Activated naive CD4-positive, alpha-beta T cell treated with anti-CD3 and anti-CD28 coated beads for 36 hours (primary cell): ENCODE measurements around the gene NEUROG2. TPM values are rescaled to one million over a fixed set of nuclear protein-coding genes. Genes with fewer than 3 reads are reported as not detected.
A peak's percentile ranks its signal among the peaks of the same experiment; 100 is the strongest.
"Not testable (repeated sequence)": the region's sequence is repeated elsewhere in the genome, so short reads cannot be mapped to it uniquely, and the experiment has no call there.

Experiments
- CTCF ChIA-PET: fragments of 350-600 bp; sonication (Branson Sonifier 250); formaldehyde crosslinking; loops from one replicate; lab custom pipeline; 2021; ENCODE audit warnings: antibody characterized with exemption; lab: Charles Lee
- DNase-seq: peaks from one replicate; pipeline ENCODE4 v3.0.0-alpha.2; 2020
- H3K27ac Mint-ChIP-seq: one replicate; pipeline ENCODE4 v1.8.0; 2021; ENCODE audit warnings: mild to moderate bottlenecking, mixed read lengths
- H3K27me3 Mint-ChIP-seq: one replicate; pipeline ENCODE4 v1.8.0; 2021; ENCODE audit warnings: low read depth, mixed read lengths
- H3K36me3 Mint-ChIP-seq: one replicate; pipeline ENCODE4 v1.8.0; 2021; ENCODE audit warnings: low read depth, mixed read lengths
- H3K4me1 Mint-ChIP-seq: one replicate; pipeline ENCODE4 v1.8.0; 2021; ENCODE audit warnings: low read depth, mixed read lengths
- H3K4me3 Mint-ChIP-seq: one replicate; pipeline ENCODE4 v1.8.0; 2021; ENCODE audit warnings: mild to moderate bottlenecking, moderate library complexity, mixed read lengths
- H3K9me3 Mint-ChIP-seq: one replicate; pipeline ENCODE4 v1.8.0; 2021; ENCODE audit warnings: mixed read lengths
- intact Hi-C: fragments of 100-400 bp; cut with micrococcal nuclease; formaldehyde crosslinking; loops from one replicate; pipeline ENCODE4 v1.15.1; 2023
- total RNA-seq, 2 experiments: library from RNA; stranded (reverse); gene quantifications; one replicate each; pipeline ENCODE4 v1.2.3, GENCODE V29; 2021

NEUROG2 gene
- under 1 TPM in 1 of 2 experiments, not detected in 1; 0.14 TPM for total RNA-seq

DNA sequence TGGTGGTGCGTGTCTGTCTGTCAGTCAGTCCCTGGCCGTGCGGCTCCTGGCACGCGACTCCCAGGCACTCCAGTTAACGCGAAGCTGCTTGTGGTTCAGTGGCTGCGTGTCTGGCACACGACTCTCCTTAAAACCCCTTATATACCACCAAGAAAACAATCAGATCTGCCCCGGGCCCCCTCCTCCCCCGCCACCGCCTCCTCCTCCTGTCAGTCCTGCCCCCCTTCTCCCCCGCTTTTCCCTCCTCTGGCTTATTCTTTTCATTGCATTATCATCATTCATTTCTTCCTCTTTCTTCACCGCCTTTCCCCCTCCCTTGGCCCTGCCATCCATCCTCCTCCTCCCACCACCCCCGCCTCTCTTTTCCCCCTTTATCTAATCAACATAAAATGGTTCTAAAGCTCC is at the start of gene NEUROG2:
Gene NEUROG2 (minus strand): TSS at position 115 of the 405 bp plus-strand sequence. CDS start 705 bp downstream, outside the sequence.
- Mint-ChIP-seq H3K27me3 (peaks cover 87% of the 10 kb centered on the region), H3K9me3 (no peaks in the 10 kb centered on the region), H3K4me3 (peak within 1 kb of the TSS; percentile 96), H3K4me1 (peaks cover 41% of the 10 kb centered on the region), H3K36me3 (peaks cover 2% of the 10 kb centered on the region), H3K27ac (no peak within 1 kb of the TSS)
- intact Hi-C loops: no loop called here
- no peak for DNase-seq
- CTCF ChIA-PET: interaction anchor here (0.6 to 1.8 kb wide), 7 partner anchors 11 to 416 kb away, joined by 3 to 5 read pairs (median 3); no protein-coding TSS in a partner anchor

DNA sequence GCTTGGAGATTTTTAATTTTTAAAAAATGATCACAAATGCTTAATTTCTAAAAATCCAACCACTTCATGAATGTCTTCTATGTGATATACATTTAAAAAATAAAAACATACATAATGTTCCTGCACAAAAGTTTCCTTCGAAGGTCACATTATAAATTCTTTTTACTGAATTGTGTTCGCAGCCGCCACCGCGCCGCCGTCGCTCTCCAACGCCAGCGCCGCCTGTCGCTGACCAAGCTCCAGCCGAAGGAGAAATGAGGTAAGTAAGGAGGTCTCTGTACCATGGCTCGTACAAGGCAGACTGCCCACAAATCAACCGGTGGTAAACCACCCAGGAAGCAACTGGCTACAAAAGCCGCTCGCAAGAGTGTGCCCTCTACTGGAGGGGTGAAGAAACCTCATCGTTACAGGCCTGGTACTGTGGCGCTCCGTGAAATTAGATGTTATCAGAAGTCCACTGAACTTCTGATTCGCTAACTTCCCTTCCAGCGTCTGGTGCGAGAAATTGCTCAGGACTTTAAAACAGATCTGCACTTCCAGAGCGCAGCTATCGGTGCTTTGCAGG is 48.8 kb upstream of the NEUROG2 start:
- no peak for DNase-seq
- Mint-ChIP-seq H3K9me3 (no peaks in the 10 kb centered on the region), H3K36me3 (peaks cover 11% of the 10 kb centered on the region), H3K4me3 (no peak overlapping the region), H3K27ac (no peak overlapping the region), H3K4me1 (no peaks in the 10 kb centered on the region), H3K27me3 (no peaks in the 10 kb centered on the region)
- intact Hi-C loops: no loop called here
- CTCF ChIA-PET: interaction anchor here (0.7 kb wide), 1 partner anchor 12 kb away, joined by 5 read pairs; no protein-coding TSS in a partner anchor

DNA sequence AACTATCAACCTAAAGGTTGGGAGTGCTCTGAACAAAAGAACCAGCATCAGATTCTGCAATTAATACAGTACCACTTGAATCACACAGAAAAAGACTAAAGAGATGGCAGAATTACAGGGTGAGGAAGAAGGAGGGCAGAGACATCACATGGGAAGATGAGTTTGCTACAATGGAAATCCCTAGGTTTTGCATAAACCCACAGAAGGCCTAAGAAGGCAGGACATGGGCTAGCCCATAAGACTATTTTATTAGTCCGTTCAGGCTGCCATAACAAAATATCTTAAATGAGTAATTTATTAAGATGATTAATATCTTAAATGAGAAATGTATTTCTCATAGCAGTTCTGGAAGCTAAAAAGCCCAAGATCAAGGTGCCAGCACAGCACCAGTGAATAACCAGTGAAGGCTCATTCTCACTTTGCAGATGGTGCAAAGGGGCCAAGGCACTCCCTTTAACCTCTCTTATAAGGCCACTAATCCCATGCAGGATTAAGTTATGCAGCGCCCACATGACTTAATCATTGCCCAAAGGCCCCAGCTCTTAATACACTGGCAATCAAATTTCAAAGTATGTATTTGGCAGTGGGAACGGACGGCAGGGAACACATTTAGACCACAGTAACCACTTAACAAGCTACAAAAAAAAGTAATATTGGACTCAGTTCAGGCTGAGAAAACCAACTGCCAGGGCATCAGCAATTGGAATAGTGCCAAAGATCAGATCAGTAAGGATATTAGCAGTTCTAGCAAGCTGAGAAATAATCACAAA is 47.6 kb upstream of the NEUROG2 start:
- intact Hi-C loops: no loop called here
- Mint-ChIP-seq H3K4me3 (no peak overlapping the region), H3K36me3 (peaks cover 16% of the 10 kb centered on the region), H3K4me1 (no peaks in the 10 kb centered on the region), H3K27ac (no peak overlapping the region), H3K9me3 (no peaks in the 10 kb centered on the region), H3K27me3 (no peaks in the 10 kb centered on the region)
- CTCF ChIA-PET: no interaction called here
- DNase-seq: no peak

DNA sequence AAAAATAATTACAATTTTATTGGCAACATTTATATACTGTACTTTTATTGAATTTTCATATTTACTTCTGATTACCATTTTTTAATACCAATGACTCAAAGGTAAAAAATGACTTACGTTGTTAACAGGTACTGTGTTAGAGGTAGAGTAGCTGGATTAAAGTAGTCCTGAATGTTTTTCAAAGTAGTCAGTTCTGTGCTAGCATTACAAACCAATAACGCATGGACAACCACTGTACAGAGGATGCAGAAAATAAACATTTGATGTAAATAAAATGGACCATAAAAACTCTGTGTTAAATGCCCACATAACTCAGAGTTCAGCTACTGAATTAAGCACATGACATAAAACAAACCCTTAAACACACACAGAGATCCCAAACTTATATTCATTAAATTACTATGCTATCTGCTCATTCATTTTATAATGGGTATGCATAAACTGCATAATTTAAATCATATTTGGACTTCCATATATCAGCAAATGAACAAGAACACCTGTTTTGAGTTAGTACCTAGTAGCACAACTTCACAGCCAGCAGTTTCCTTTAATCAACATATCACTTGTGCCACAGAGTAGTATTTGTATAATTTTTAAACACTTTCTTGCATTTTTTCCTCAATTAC is 46.4 kb upstream of the NEUROG2 start:
- peaks cover 22% of the 10 kb centered on the region for H3K36me3 Mint-ChIP-seq
- intact Hi-C loops: no loop called here
- H3K27ac Mint-ChIP-seq: no peak overlapping the region
- no peaks in the 10 kb centered on the region for H3K27me3 Mint-ChIP-seq
- no peaks in the 10 kb centered on the region for H3K9me3 Mint-ChIP-seq
- DNase-seq: no peak
- H3K4me3 Mint-ChIP-seq: no peak overlapping the region
- CTCF ChIA-PET: no interaction called here
- H3K4me1 Mint-ChIP-seq: no peaks in the 10 kb centered on the region

DNA sequence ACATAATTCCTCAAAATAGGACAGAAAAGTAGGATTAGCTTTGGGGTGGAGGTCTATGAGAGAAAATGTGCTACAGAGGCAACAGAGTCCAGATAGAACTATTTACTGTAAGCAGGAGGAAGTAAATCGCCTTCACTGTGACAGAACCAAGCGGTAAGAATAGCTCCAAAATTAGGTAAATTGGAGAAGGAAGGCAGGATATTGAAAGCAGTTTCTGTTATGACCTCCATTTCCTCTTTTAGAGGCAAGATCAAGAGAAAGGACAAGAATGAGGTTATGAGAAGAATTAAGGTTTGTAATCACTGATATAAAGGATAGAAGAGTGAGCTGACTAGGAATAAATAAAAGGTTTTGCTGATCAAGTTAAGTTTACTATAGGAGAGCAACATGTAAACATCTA is 44.1 kb upstream of the NEUROG2 start:
- no peak for DNase-seq
- H3K9me3 Mint-ChIP-seq: no peaks in the 10 kb centered on the region
- no peaks in the 10 kb centered on the region for H3K27me3 Mint-ChIP-seq
- no peaks in the 10 kb centered on the region for H3K4me1 Mint-ChIP-seq
- CTCF ChIA-PET: interaction anchor here (0.6 to 1.2 kb wide), 4 partner anchors 11 to 509 kb away, joined by 3 to 5 read pairs (median 3); no protein-coding TSS in a partner anchor
- H3K4me3 Mint-ChIP-seq: no peak overlapping the region
- peaks cover 21% of the 10 kb centered on the region for H3K36me3 Mint-ChIP-seq
- intact Hi-C loops: no loop called here
- no peak overlapping the region for H3K27ac Mint-ChIP-seq

DNA sequence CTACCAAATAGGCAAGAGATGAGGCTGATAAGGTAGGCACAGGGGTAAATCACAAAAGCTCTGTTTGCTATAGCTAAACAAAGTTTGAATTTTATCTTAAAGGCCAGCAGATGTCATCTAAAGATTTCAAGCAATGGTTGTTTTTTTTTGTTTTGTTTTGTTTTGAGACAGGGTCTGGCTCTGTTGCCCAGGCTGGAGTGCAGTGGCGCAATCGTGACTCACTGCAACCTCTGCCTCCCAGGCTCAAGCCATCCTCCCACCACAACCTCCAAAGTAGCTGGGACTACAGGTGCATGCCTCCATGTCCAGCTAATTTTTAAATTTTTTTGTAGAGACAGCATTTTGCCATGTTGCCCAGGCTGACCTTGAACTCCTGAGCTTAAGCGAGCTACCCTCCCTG is 43.1 kb upstream of the NEUROG2 start:
- Mint-ChIP-seq H3K27me3 (no peaks in the 10 kb centered on the region), H3K36me3 (peaks cover 25% of the 10 kb centered on the region), H3K9me3 (no peaks in the 10 kb centered on the region), H3K27ac (no peak overlapping the region), H3K4me3 (no peak overlapping the region), H3K4me1 (no peaks in the 10 kb centered on the region)
- no peak for DNase-seq
- CTCF ChIA-PET: no interaction called here
- intact Hi-C loops: no loop called here

DNA sequence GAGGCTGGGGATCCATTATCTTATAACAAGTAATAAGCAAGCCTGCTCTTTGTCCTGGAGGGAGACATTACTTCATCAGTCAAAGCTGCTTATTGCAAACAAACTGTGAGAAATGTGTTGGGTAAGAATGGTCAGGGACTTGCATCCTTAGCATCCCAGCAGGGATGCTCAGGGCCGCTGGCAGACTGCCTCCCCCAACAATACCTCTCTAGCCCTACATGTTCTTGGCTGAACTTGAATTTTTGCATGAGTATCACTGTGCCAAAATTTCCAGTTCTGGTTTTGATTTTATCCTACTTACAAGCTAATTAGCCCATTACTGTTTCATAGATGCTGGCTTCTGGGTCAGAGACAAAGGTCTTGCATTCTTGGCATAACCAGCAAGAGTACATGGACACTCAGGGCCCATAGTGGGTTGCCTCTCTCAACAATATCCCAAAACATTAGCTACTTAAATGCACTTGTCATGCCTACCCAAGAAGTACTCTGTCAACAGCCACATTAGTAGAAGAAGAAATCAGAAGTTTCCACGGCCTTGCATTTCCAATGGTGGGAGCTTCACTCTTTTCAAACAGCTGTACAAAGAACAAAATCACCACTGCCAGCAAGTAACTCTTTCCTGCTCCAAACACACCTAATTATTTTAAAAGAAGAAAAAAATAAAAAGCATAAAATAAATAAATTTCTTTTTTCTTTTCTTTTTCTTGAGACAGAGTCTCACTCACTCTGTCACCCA is 41.9 kb upstream of the NEUROG2 start:
- CTCF ChIA-PET: no interaction called here
- Mint-ChIP-seq H3K36me3 (peaks cover 30% of the 10 kb centered on the region), H3K9me3 (no peaks in the 10 kb centered on the region)

DNA sequence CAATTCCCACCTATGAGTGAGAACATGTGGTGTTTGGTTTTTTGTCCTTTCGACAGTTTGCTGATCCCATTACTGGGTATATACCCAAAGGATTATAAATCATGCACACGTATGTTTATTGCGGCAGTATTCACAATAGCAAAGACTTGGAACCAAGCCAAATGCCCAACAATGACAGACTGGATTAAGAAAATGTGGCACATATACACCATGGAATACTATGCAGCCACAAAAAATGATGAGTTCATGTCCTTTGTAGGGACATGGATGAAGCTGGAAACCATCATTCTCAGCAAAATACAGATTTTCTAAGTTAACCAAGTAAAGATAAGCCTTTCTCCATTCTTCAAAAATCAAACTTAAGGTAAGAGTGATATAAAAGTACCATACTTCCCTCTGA is 38.3 kb upstream of the NEUROG2 start:
- H3K4me3 Mint-ChIP-seq, DNase-seq, H3K4me1 Mint-ChIP-seq, H3K27ac Mint-ChIP-seq, H3K9me3 Mint-ChIP-seq, CTCF ChIA-PET, H3K27me3 Mint-ChIP-seq, intact Hi-C loops: not testable (repeated sequence)
- peaks cover 22% of the 10 kb centered on the region for H3K36me3 Mint-ChIP-seq

More for the DNA sequence above, 41.9 kb upstream of the NEUROG2 start:
- no peaks in the 10 kb centered on the region for H3K27me3 Mint-ChIP-seq
- DNase-seq: no peak
- H3K4me3 Mint-ChIP-seq: no peak overlapping the region
- intact Hi-C loops: no loop called here
- no peak overlapping the region for H3K27ac Mint-ChIP-seq
- H3K4me1 Mint-ChIP-seq: no peaks in the 10 kb centered on the region

DNA sequence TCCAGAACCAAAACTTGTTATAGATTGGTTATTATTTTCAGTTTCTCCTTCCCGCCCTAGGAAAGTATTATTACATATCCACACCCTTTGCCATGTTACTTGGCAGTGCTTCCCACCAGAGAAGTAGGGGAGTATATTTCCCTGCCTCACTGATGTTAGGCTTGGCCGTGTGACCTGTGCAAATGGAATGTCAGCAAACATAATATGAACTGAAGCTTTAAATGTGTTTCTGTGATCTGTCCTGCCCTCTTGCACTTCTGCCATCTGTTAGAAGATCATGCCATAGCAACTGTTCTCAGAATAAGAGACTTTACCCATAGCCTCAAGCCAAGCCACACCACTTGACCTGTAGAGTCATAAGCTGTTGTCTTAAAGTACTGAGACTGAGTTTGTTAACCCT is 36.7 kb upstream of the NEUROG2 start:
- no peaks in the 10 kb centered on the region for H3K27me3 Mint-ChIP-seq
- CTCF ChIA-PET: interaction anchor here (0.6 kb wide), 1 partner anchor 12 kb away, joined by 5 read pairs; no protein-coding TSS in a partner anchor
- H3K9me3 Mint-ChIP-seq: no peaks in the 10 kb centered on the region
- DNase-seq: no peak
- no peaks in the 10 kb centered on the region for H3K4me1 Mint-ChIP-seq
- intact Hi-C loops: no loop called here
- H3K4me3 Mint-ChIP-seq: no peak overlapping the region
- H3K27ac Mint-ChIP-seq: no peak overlapping the region
- peaks cover 15% of the 10 kb centered on the region for H3K36me3 Mint-ChIP-seq

DNA sequence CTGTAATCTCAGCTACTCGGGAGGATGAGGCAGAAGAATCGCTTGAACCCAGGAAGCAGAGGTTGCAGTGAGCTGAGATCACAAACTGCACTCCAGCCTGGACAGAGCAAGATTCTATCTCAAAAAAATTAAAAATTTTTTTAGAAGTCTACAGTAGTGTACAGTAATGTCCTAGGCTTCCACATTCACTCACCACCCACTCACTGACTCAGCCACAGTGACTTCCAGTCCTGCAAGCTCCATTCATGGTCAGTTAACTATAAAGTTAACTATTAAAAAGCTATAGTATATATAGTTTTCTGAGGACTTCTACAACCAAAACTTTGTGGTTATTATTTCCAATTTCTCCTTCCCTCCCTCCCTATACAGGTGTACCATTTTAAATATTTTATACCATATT is 34.7 kb upstream of the NEUROG2 start:
- H3K4me1 Mint-ChIP-seq: no peaks in the 10 kb centered on the region
- no peaks in the 10 kb centered on the region for H3K9me3 Mint-ChIP-seq
- H3K36me3 Mint-ChIP-seq: peaks cover 13% of the 10 kb centered on the region
- CTCF ChIA-PET: interaction anchor here (1.1 kb wide), 1 partner anchor 54 kb away, joined by 3 read pairs; no protein-coding TSS in a partner anchor
- intact Hi-C loops: no loop called here
- no peak overlapping the region for H3K27ac Mint-ChIP-seq
- H3K27me3 Mint-ChIP-seq: no peaks in the 10 kb centered on the region
- no peak for DNase-seq
- no peak overlapping the region for H3K4me3 Mint-ChIP-seq

DNA sequence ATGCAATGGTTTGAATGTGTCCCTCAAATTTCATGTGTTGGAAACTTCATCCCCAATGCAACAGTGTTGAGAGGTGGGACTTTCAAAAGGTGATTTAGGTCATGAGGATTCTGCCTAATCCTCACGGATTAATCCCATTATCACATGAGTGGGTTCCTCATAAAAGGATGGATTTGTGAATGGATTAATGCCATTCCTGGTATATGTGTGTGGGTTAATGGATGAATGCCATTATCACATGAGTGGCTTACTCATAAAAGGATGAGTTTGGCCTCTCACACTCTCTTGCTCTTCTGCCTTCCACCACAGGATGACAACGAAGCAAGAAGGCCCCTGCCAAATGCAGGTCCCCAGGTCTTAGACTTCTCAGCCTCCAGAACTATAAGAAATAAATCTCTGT is 30.5 kb upstream of the NEUROG2 start:
- DNase-seq: no peak
- intact Hi-C loops: no loop called here
- no peaks in the 10 kb centered on the region for H3K9me3 Mint-ChIP-seq
- CTCF ChIA-PET: no interaction called here
- no peak overlapping the region for H3K4me3 Mint-ChIP-seq
- no peak overlapping the region for H3K27ac Mint-ChIP-seq
- no peaks in the 10 kb centered on the region for H3K4me1 Mint-ChIP-seq
- no peaks in the 10 kb centered on the region for H3K27me3 Mint-ChIP-seq
- H3K36me3 Mint-ChIP-seq: peaks cover 7% of the 10 kb centered on the region

DNA sequence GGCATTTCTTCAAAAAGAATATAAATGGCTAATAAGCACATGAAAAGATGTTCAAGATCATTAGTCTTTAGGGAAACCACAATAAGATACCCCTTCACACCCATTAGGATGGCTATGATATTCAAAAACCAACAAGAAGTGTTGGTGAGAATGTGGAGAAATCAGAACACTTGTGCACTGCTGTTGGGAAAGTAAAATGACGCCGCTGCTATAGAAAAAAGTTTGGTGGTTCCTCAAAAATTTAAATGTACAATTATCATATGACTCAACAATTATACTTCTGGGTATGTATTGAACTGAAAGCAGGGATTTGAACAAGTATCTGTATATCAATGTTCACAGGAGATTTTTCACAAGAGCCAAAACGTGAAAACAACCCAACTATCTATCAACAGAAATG is 29.4 kb upstream of the NEUROG2 start:
- CTCF ChIA-PET: no interaction called here
- Mint-ChIP-seq H3K4me1 (no peaks in the 10 kb centered on the region), H3K9me3 (no peaks in the 10 kb centered on the region), H3K27ac (no peak overlapping the region), H3K27me3 (no peaks in the 10 kb centered on the region), H3K36me3 (peaks cover 7% of the 10 kb centered on the region), H3K4me3 (no peak overlapping the region)
- no peak for DNase-seq
- intact Hi-C loops: no loop called here
